MCF 10A (cell line): ENCODE results near the gene BASP1. TPM values are rescaled to one million over a fixed set of nuclear protein-coding genes. Genes with fewer than 3 reads are reported as not detected.

Source experiments
- BruUV-seq: library from RNA; stranded (reverse); fragments of 400-500 nt; replicated peaks from 2 replicates; lab custom pipeline; 2021; lab: Mats Ljungman, UMichigan
- CTCF ChIA-PET: fragments of 300-600 bp; sonication (Branson Sonifier 250); formaldehyde crosslinking; extraction: SDS; loops from one replicate; lab custom pipeline; 2021; ENCODE audit warnings: antibody characterized with exemption, inconsistent platforms; lab: Yijun Ruan, JAX
- POLR2A ChIA-PET: fragments of 300-600, 350-650 bp; sonication (Branson Sonifier 250); formaldehyde crosslinking; extraction: SDS; loops from one replicate; lab custom pipeline; 2020; ENCODE audit warnings: antibody characterized with exemption, inconsistent platforms; lab: Yijun Ruan, JAX
- DNase-seq: peaks from one replicate; pipeline ENCODE4 v3.0.0-alpha.2; 2018; ENCODE audit not compliant: unreplicated experiment
- H3K27ac Mint-ChIP-seq: one replicate; pipeline ENCODE4 v1.8.0; 2022; ENCODE audit warnings: mild to moderate bottlenecking, low read depth, mixed read lengths; ENCODE audit not compliant: unreplicated experiment
- H3K27me3 Mint-ChIP-seq: one replicate; pipeline ENCODE4 v1.8.0; 2022; ENCODE audit warnings: mixed read lengths; ENCODE audit not compliant: insufficient read depth, unreplicated experiment
- H3K36me3 Mint-ChIP-seq: one replicate; pipeline ENCODE4 v1.8.0; 2022; ENCODE audit warnings: mild to moderate bottlenecking, moderate library complexity, mixed read lengths; ENCODE audit not compliant: insufficient read depth, unreplicated experiment
- H3K4me1 Mint-ChIP-seq: one replicate; pipeline ENCODE4 v1.8.0; 2022; ENCODE audit warnings: mixed read lengths; ENCODE audit not compliant: insufficient read depth, unreplicated experiment
- H3K4me3 Mint-ChIP-seq: one replicate; pipeline ENCODE4 v1.8.0; 2022; ENCODE audit warnings: mild to moderate bottlenecking, moderate library complexity, mixed read lengths; ENCODE audit not compliant: unreplicated experiment
- H3K9me3 Mint-ChIP-seq: one replicate; pipeline ENCODE4 v1.8.0; 2022; ENCODE audit warnings: mixed read lengths; ENCODE audit not compliant: unreplicated experiment
- CTCF ChIP-seq: fragments of 200-600 bp; IDR thresholded peaks from one replicate; pipeline ENCODE4 v1.8.0; 2022; ENCODE audit warnings: antibody characterized with exemption, mild to moderate bottlenecking; ENCODE audit not compliant: unreplicated experiment
- intact Hi-C: fragments of 100-400 bp; cut with micrococcal nuclease; formaldehyde crosslinking; loops from 2 replicates; pipeline ENCODE4 v1.14.1; 2022
- total RNA-seq: library from RNA; stranded (reverse); gene quantifications from 2 replicates; pipeline ENCODE4 v1.2.3, GENCODE V29; 2022

BASP1 gene
- total RNA-seq, 1 experiment from 2014 or later: 84.5 TPM

GRCh38 chr5:17261075-17261474, 43.6 kb downstream of the BASP1 start:
- Mint-ChIP-seq H3K4me1 (peaks cover 25% of the 10 kb centered on the region), H3K36me3 (peaks cover 4% of the 10 kb centered on the region), H3K4me3 (no peak overlapping the region), H3K27me3 (no peaks in the 10 kb centered on the region), H3K9me3 (peaks cover 15% of the 10 kb centered on the region), H3K27ac (no peak overlapping the region)
- ChIA-PET POLR2A (no interaction called here), CTCF (no interaction called here)
- intact Hi-C loops: loop anchor here (5.0 kb wide), 1 partner anchor 44 kb away; the partner anchor contains the start of gene BASP1
- no TSS peak for BruUV-seq
- DNase-seq: no peak
- TF ChIP-seq CTCF: no peak

GRCh38 chr5:17265041-17265440, 47.6 kb downstream of the BASP1 start:
- no peak for TF ChIP-seq CTCF
- Mint-ChIP-seq H3K4me1 (peaks cover 16% of the 10 kb centered on the region), H3K36me3 (peaks cover 4% of the 10 kb centered on the region), H3K9me3 (peaks cover 7% of the 10 kb centered on the region), H3K4me3 (no peak overlapping the region), H3K27ac (no peak overlapping the region), H3K27me3 (no peaks in the 10 kb centered on the region)
- ChIA-PET CTCF (no interaction called here), POLR2A (interaction anchor here (1.2 kb wide), 1 partner anchor 18 kb away, joined by 3 read pairs; no protein-coding TSS in a partner anchor)
- intact Hi-C loops: no loop called here
- no peak for DNase-seq
- BruUV-seq: no TSS peak

GRCh38 chr5:17267106-17267505, 49.7 kb downstream of the BASP1 start:
- peaks cover 7% of the 10 kb centered on the region for H3K9me3 Mint-ChIP-seq
- no peak for DNase-seq
- TF ChIP-seq CTCF: no peak
- no peaks in the 10 kb centered on the region for H3K27me3 Mint-ChIP-seq
- CTCF ChIA-PET: interaction anchor here (0.6 kb wide), 2 partner anchors 122 to 142 kb away, joined by 3 to 6 read pairs; no protein-coding TSS in a partner anchor
- H3K4me1 Mint-ChIP-seq: peaks cover 8% of the 10 kb centered on the region
- POLR2A ChIA-PET: no interaction called here
- intact Hi-C loops: no loop called here
- no peak overlapping the region for H3K4me3 Mint-ChIP-seq
- H3K36me3 Mint-ChIP-seq: no peaks in the 10 kb centered on the region
- no TSS peak for BruUV-seq
- H3K27ac Mint-ChIP-seq: no peak overlapping the region

GRCh38 chr5:17269201-17269600, 51.8 kb downstream of the BASP1 start:
- no peak for TF ChIP-seq CTCF
- no peak overlapping the region for H3K27ac Mint-ChIP-seq
- ChIA-PET POLR2A (interaction anchor here (0.8 kb wide), 1 partner anchor 9 kb away, joined by 3 read pairs; no protein-coding TSS in a partner anchor), CTCF (interaction anchor here (0.6 to 1.3 kb wide), 2 partner anchors 53 to 97 kb away, joined by 3 to 6 read pairs; no protein-coding TSS in a partner anchor)
- no peaks in the 10 kb centered on the region for H3K27me3 Mint-ChIP-seq
- no TSS peak for BruUV-seq
- intact Hi-C loops: no loop called here
- H3K4me1 Mint-ChIP-seq: peaks cover 4% of the 10 kb centered on the region
- no peak for DNase-seq
- peaks cover 2% of the 10 kb centered on the region for H3K36me3 Mint-ChIP-seq
- no peak overlapping the region for H3K4me3 Mint-ChIP-seq
- no peaks in the 10 kb centered on the region for H3K9me3 Mint-ChIP-seq
